HG03565 (cell line): ENCODE data around the gene SIRPG.
"Not testable (repeated sequence)": the region's sequence is repeated elsewhere in the genome, so short reads cannot be mapped to it uniquely, and the experiment has no call there.

Source experiments
- ATAC-seq: cut with Tn5 transposase; IDR thresholded peaks from one replicate; pipeline ENCODE4 v1.9.1; 2021; ENCODE audit warnings: mild to moderate bottlenecking, moderate library complexity; ENCODE audit not compliant: unreplicated experiment

Gene SIRPG

DNA sequence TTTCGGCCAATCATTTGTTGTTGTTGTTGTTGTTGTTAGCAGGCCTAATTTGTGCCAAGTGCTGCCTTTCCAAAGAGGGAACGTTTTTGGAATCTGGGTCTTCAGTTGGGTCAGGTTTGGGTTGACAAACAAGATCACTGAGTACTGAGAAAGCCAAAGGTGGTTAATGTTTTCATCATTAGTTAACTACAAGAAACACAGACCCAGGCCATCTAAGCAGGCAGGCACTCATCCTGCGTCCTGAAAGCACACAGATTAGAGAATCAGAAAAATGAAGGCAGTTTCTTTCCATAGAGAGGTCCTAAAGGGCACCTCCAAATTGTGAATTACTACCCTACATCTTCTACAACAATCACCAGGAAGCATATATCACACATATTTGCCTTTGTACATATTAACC, 15.1 kb upstream of the SIRPG start:
- ATAC-seq = no peak

DNA sequence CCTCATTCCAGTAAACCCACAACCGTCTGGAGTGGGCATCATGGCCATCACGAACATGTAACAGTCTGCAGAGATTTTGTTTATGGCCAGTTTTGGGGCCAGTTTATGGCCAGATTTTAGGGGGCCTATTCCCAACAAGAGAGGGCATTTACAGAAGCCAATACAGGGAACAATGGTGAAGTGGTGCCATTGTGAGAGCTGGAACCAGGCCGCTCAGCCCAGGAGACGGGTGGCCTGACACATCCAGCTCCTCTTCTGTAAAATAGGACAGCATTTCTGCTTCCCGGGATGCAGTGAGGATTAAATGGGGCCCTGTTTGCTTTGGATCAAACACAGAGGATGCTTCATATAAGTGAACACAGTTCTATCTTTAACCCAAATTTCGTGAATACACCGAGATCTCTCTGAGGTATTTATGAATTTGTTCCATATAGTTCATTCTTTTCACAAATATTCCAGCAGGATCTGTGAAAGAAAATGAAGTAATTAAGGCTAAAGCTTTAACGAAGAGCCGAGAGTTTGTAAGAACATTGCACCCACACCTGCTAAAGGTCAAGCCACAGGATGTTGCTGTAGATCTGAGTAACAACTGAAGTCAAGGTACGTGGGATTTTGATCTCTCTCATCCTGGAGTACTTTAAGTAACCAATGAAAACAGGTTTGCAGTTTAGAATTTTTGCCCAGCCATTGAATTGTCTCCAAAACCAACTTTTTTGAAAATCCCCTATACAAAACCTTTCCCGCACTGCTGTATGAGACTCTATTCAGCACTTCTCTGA, 14.5 kb upstream of the SIRPG start:
- ATAC-seq = no peak

DNA sequence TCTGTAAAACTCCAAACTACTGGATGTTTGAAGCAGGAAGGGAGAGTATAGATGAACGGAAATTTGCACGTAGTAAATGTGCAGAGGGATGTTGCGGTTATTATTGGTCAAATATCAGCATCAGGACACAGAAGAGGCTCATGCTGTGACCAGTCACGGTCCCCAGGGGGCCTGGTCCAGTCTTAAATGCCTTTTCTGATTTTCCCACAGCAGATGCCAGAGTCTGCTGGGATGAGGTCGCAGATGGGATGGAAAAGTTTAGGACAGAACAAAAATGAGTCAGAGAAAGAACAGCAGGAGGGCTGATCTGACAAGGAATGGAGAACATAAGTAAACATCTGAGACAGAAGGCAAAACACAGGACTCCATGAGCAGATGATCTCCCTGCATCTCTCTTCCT, 11.7 kb upstream of the SIRPG start:
- ATAC-seq = no peak

DNA sequence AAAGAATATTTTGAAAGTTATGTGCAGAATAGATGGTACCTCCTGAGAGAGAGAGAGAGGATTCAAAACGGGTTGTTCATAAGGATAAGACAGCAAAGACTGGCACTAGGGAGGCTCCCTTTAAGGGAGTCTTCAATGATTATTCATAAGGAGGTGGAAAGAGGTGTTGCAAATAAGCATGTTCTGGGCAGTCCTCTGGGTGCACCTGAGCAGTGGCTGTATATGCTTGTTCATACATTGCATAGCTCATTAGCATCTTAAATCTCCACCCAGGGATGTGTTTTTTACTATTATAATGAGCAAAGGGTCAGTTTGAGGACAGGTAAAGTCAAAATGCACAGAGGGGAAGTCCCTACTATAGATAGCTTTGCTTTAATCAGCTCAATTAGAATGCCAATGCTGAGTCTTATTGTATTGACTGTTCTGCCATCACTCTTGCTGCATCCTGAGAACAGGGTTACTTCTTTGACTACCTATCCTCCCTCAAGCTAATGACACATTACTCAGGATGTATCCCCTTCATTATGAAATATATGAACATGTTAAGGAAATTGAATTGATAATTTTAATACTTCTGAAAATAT, 10.0 kb upstream of the SIRPG start:
- no peak for ATAC-seq

DNA sequence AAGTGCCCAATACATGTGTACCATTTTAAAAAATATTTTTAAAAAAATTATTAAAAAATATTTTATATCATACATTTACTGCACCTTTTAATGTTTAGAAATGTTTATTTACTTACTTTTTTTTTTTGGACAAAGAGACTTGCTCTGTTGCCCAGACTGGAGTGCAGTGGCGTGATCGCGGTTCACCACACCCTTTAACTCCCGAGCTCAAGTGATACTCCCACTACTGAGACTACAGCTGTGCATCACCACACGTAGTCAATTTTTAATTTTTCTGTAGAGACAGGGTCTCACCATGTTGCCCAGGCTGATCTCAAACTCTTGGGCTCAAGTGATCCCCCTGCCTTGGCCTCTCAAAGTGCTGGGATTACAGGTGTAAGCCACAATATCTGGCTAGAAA, 9.2 kb upstream of the SIRPG start:
- ATAC-seq = no peak

DNA sequence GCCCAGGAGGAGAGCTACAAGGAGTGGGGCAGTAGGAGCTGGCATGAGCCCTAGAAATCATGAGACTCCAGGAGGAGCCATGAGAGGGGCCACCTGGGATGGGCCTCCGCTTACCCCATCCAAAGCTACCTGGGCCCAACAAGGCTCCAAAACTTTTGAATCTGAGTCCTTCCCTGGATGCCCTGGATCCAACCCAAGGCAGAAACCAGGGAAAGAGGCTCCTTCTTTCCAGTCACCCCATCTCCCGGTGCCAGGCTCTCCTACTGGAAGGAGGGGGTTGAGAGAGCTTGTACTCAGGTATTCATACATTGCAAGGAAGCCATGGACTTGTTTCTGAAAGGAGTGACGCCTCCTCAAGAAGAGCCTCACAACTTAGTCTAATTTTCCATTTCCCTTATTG, 7.8 kb upstream of the SIRPG start:
- ATAC-seq = no peak

DNA sequence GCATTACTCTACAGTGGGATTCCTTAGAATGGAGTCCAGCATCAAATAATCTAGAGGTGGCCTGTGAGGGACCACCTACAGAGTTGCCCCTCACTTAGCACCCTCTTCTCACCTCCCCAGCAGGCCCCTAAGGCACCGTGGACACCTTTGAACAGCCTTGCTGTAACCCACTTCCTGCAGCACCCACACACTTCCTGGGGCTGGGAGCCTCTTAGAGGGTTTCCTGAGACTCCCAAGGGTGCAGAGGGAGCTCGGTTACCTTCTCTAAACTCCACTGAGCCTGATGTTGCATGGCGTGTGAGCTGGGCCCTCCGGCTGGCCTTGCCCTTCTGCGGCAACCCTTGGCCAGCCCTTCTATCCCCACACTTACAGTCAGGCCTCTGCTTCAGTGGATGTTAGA, 7.3 kb upstream of the SIRPG start:
- ATAC-seq = no peak

DNA sequence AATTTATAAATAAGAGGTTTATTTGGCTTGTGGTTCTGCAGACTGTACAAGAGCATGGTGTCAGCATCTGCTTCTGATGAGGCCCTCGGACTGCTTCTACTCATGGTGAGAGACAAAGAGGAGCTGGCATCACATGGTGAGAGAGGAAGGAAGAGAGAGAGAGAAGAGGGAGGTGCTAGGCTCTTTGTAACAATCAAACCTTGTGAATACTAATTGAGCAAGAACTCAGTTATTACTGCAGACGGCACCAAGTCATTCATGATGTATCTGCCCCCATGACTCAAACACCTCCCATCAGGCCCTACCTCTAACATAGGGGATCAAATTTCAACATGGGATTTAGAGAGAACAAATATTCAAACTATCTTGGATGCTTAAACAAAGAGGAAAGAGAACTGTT, 6.3 kb upstream of the SIRPG start:
- no peak for ATAC-seq

DNA sequence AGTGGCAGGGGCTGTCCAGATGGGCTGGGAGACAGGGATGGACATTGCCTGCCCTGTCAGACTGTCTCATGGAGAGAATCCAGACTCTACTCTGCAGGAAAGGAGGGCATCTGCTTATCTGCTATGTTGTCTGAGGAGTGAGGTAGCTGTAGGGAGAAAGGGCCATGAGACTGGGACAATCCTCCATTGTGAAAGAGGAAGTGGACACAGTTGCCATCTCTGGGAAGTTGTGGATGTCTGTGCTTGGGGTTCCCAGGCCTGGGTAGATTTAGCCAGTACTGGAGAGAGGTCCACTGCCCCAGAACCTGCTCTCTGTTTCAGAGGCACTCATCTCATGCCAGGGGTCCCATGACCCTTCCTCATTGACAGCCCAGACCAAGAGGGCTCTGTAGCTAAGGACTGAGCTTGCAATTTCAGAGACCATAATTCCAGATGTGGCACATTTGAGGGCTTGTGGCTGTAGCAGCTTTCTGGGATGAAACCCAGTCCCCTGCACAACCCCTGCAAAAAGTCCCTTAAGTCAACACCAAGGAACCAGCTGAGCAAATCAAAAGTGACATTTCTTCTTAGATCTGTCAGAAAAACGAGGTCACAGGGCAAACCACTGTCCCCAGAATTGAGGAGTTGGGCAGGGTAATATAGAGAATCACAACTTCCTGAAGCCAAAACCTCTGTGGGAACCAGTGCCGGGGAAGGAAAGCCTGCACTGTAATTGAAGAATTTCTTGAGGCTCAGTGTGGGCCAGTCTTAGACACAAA, 4.1 kb upstream of the SIRPG start:
- no peak for ATAC-seq

DNA sequence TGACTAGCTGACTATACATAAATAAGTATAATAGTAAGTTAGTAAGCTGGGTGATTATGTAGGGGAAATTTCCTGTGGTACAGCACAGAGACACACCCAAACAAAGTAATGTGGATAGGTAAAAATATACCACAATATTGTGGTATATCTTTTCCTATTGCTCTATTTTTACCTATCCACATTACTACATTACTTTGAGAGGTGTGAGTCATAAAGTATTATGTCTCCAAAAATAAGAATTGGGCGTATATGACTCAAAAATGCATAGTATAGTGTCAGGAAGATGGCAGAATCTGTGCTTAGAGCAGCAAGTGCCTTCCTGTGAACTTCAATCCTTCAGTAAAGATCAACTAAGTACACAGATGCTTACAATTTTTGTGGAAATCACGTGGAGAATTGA, 2.7 kb upstream of the SIRPG start:
- ATAC-seq = no peak

DNA sequence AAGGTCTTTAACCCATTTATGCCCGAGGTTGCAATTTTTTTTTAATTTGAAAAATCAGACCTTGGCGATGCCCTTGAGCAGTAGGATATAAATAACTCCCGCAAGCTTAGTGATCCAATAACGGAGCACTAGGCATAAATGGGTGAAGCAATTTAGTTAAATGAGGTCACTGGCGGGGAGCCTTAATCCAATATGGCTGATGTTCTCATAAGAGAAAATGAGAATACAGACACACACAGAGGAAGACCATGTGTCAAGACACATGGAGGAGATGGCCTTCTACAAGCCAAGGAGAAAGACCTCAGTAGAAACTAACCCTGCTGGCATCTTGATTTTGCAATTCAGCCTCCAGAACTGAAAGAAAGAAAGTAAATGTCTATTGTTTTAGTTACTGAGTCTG, 735 bp downstream of the SIRPG start:
- ATAC-seq = no peak

DNA sequence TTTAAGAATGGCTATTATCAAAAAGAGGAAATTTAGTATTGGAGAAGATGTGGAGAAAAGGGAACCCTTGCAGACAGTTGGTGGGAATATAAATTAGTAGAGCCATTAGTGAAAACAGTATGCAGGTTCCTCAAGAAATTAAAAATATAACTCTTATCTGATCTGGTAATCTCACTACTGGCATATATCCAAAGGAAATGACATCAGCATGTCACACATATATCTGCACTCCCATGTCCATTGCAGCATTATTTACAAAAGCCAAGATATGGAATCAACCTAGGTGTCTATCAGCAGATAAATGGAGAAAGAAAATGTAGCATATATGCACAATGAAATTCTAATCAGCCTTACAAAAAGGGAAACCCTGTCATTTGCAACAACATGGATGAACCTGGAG, 2.6 kb downstream of the SIRPG start:
- no peak for ATAC-seq

DNA sequence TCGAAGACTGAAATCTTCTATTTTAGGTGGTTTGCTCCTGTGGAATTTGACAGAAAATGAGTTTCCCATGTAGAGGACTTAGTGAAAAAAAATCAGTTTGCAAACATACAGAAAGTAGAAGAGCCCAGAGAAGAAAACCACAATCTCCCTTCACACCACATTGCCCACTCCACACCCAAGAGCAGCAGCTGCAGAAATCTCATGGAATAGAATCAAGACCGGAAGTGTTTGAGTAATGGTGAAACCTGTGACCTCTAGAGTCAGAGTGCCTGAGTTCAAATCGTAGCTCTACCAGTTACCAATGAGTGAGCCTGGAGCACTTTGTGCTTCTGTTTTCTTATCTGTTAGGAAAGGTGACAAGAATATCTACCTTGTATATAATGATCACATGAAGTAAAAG, 4.6 kb downstream of the SIRPG start:
- ATAC-seq = no peak

DNA sequence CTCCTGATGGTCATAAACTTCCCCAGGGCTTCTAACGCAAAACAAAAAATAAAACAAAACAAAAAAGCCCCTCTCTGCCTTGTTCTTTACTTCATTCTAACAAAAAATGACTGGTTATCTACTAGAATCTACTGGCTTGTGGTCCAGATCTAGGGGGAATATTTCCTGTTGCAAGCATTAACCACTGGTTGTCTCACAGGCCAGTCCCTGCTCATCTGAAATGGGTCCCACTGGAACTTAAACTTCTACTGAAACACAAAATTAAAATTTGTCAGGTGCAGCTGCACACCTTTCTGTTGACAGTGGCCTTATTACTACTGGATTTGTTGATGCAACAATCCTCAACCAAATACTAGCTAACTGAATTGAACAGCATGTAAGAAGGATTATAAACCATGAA, 5.5 kb downstream of the SIRPG start:
- ATAC-seq = no peak

DNA sequence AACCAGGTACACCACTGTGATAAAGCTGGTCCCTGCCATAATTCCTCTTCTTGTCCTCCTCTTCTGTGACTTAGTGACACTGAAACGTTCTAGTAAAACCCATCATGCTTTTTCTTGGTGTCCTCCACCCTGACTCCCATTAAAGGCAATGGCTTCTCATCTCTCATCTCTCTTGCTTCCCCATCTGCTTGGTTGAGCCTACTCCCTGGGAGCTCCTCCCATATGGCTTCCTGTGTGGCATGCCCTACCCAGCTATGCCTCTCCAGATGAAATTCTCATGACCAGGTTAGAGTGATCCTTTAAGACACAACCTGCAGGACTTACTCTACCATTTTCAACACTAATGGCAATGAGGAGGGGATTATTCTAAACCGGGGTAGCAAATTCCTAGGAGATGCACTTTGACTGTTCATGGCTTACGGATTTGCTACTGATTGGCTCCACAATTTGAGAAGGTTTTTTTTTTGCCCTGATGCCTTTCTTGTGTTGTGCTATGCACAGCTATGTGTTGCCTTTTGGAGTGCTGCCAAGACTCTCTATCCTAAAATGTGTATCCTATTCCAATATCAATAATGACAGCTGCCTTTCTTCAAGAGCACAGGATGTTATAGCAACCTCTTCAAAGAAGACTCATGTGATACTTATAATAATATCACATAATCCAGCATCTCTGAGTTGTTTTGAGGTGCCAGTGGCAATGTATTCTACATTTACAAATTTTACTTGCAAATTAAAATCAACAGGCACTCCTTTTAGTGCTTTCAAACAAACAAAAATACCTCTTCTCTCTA, 6.1 kb downstream of the SIRPG start:
- no peak for ATAC-seq

DNA sequence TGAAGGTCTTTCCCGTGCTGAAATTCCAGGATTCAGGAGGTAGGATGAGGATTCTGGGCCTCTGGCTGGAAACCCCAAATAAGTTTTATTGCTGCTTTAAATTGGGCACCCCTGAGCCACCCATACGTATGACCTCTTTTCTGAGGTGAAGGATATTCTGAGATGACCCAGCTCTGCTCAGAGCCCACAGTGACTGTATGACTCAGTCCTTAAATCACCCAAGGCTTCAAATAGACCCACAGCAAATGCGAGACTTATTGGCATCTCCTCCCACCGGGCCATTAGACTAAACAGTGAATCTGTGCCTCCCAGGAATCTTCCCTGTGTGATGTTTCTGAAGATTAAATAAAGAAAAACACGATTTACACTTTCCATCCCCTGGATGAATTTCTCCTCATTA, 9.5 kb downstream of the SIRPG start:
- no peak for ATAC-seq

DNA sequence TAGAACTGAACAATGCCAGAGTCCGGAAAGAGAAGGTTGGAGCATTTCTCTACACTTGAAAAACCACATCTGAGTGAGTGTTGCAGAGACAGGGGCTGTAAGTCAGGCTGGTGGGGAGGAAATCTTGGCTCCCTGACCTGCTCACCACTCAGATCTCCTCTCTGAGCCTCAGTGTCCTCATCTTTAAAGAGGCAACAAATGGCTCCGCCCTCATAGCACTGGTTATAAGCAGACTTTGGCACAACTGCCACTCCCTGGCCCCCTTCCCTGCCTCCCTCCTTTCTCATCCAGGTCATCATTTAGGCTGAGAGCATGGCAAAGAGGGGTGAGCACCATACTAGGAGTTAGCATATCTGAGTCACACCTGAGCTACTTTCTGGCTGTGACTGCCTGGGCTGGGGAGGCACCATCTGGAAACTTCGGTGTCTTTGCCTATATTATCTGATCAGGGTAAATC, 10.6 kb downstream of the SIRPG start:
- ATAC-seq = no peak

DNA sequence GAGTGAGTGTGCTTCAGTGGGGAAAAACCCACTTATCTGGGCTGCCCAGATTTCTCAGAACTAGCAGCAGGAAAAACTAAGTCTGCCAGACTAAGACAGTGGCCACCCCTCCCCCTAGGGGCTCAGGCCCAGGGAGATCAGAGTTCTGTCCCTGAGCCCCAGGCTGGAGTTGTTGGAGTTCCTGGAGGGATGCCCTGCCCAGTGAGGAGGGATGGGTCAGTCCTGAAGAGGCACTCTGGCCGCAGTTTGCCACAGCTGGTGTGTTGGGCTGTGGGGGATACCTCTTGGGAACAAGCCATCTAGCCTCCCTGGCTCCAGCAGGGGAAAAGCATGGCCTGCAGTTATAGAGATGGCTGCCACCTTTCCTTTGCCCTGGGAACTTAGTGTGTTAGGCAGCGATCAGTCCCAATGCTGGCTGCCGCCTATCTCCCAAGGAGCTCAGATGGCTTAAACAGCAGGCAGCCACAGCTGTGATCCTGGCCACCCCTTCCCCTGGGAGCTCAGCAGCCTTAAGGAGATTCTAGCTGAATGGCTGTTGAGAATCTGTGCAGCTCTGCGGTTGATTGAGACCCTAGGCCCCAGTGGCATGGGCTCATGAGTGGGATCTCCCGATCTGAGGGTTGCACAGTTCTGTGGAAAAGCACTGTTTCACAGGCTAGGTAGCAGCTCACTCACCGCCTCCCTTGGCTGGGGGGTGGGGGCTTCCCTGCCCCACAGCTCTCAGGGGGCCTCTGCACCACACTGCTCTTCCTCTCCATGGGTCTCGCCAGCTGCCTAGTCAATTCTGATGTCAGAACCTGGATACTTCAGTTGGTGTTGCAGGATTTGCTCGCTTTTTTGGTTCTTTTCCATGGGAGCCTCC, 13.2 kb downstream of the SIRPG start:
- ATAC-seq = no peak

DNA sequence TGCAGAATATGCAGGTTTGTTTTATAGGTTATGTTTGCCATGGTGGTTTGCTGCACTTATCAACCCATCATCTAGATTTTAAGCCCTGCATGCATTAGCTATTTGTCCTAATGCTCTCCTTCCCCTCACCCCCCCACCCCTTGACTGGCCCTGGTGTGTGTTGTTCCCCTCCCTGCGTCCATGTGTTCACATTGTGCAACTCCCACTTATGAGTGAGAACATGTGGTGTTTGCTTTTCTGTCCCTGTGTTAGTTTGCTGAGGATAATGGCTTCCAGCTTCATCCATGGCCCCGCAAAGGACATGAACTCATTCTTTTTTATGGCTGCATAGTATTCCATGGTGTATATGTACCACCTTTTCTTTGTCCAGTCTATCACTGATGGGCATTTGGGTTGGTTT, 18.9 kb downstream of the SIRPG start:
- ATAC-seq = not testable (repeated sequence)

DNA sequence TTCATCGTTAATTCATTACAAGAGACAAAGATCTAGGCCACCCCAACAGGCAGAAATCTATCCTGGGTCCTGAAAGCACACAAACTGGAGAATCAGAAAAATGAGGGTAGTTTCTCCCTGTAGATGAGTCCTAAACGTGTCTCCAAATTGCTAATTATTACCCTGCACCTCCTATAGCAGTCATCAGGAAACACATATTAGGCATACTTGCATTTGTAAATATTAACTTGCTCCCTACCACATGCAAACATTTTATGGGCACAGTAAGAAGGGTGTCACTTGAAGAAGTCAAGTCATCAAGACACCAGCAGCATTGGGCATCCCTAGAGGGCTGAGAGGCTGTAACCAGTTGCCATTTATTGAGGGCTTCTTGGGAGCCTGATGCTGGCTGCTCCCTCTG, 19.8 kb downstream of the SIRPG start:
- ATAC-seq = no peak
